Cerebellar cortex (tissue), 1 donor: ENCODE data around the gene EFCAB10.
"Not testable (repeated sequence)": the region's sequence is repeated elsewhere in the genome, so short reads cannot be mapped to it uniquely, and the experiment has no call there.

Experiments used
- DNase-seq: peaks from one replicate; pipeline ENCODE4 v3.0.0-alpha.2; 2015; ENCODE audit warnings: low spot score

EFCAB10 gene

DNA sequence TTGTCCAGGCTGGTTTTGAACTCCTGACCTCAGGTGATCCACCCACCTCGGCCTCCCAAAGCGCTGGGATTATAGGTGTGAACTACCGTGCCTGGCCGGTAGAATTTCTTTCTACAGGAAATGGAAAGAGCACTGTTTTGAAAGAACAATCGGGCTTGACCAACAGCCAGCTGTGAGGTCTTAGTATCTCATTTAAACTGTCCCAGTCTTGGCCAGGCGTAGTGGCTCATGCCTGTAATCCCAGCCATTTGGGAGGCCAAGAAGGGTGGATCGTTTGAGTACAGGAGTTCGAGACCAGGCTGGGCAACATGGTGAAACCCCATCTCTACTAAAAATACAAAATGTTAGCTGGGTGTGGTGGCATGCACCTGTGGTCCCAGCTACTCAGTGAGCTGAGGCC, 17.8 kb upstream of the EFCAB10 start:
- not testable (repeated sequence) for DNase-seq

DNA sequence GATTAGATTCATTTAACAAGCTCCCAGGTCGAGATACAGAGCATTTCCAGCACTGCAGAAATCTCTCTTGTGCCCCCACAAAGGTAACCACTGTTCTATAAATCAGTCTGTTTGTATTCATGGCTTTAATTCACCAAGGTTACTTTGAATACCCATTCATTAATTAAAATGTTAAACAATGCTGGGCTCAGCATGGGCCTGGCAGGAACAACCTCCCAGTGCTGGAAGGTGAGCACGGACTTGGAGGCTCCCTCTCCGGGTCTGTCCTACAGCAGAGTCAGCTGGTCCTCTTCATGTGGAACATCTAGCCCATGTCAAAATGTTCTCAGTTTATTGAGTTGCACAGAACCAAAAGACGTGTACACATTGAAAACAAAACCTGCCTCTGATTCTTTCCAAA, 15.6 kb upstream of the EFCAB10 start:
- peak; percentile 8 for DNase-seq

DNA sequence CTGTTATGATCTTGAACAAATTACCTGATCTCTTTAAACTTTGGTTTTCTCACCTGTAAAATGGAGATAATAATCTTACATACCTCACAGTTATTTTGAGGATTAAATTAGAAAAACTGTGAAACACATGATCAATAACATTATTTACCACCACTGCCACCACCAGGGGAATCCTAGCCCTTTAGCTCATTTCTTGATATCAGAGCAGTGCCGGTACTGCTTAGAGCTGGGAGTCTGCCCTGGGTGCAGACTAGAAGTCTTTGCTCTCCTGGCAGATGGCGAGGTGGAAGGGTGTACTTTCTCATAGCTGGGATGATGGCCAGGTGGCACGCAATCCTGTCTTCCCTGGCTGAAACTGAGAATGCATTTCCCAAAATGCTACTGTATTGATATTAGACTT, 12.7 kb upstream of the EFCAB10 start:
- peak; percentile 96 for DNase-seq

DNA sequence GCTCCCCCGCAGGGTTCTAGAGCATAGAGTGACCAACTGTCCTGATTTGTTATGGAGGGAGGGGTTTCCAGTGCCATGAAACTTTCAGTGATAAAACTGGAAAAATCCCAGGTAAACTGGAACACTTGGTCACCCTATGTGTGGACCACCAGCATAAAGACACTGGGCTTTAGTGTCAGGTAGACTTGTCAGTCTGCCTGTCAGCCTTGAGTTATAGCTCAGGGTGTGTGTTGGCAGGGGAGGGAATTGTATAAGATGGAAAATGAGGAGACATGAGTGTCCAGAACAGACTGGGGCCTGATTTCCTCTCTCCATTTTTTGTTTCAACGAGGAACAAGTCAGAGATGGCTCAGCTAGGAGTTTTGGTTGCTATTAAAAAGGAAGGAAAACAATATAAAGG, 10.2 kb upstream of the EFCAB10 start:
- no peak for DNase-seq

DNA sequence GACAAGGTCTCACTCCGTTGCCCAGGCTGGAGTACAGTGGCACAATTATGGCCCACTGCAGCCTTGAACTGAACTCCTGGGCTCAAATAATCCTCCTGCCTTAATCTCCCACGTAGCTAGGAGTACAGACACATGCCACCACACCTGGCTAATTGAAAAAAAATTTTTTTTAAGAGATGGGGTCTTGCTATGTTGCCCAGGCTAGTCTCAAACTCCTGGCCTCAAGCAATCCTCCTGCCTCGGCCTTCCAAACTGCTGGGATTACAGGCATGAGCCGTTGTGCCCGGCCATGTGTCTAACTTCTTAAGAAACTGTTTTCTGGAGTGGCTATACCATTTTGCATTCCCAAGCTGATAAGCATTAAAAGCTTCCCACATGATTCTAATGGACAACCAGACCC, 9.5 kb upstream of the EFCAB10 start:
- no peak for DNase-seq

DNA sequence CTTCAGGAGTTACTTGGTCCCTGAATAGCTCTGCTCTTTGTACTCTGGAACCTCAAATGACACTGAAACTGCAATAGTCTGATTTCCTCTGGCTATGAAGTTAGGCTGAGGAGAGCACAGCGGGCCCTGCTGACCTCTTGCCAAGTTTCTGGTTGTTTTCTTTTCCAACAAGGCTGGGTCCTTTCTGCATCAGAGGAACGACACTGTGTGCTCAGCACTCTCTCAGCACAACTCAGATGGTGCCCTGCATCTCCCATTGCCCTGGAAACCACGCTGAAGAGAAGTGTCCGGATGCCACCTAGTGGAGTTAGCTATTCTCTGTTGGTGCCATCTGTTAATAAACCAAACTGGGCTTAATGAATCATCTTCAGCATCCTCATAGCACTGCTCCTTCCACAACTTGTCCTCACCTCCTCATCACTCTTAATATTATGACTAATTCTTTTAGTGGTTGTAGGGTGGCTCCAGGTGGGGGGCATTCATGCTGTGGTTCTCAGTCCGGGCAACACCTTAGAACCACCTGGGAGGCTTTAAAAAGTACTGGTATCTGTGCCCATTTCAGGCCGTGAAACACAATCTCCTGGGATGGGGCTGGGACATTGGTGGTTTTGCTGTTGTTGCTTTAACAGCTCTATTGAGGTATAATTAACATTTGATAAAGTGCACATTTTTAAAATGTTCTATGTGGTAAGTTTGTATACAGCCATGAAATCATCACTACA, 8.2 kb upstream of the EFCAB10 start:
- peak; percentile 96 for DNase-seq

DNA sequence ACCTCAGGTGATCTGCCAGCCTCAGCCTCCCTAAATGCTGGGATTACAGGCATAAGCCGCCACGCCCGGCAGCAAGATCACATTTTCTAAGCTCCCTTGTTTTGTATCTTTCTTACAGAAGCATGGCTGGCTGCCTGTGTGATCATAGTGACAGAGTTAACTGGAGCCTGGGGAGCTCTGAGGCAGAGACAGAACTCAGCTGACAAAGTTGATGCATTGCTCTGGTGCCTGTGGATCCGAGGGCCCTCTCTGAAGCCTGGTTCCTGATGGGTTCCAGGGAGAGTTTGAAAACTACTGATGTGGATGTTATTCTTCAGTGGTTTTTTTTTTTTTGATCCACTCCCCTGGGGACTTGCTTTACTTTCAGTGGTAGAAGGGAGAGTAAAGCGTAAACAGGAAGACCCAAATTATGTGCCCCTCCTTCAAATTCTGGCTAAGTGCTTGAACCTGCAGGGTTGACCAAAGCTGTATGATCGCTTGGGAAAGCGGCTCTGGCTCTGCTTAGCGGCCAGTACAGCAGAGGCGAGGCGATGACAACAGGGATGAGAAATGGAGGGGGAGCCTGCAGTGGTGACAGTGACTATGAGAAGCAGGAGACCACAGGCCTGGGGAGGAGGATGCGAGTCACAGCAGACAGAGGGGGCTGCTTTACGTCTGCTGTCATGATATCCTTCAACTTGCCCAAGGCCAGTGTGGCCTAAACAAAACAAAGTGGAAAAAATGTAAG, 6.8 kb upstream of the EFCAB10 start:
- DNase-seq = no peak

DNA sequence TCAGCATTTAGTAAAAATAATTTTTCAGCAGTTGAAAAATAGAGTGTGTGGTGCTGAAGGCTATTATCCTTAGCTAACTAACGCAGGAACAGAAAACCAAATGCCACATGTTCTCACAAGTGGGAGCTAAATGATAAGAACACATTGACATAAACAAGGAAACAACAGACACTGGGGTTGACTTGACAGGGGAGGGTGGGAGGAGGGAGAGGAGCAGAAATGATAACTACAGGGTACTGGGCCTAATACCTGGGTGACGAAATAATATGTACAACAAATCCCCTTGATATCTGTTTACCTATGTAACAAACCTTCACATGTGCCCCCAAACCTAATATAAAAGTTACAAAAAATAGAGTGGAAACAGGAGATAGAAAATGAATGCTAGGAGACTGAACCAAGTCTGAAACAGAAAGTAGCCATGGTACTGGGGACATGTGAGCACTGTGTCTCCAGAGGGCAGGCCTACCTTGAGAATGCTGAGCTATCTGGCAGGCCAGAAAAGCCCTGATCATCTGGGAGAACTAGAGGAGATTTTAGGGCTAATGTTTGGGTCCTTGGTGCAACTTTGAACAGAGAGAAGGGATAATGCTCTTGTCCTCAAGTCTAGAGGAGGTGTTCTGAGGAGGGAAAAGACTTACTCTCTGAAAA, 4.7 kb upstream of the EFCAB10 start:
- no peak for DNase-seq

DNA sequence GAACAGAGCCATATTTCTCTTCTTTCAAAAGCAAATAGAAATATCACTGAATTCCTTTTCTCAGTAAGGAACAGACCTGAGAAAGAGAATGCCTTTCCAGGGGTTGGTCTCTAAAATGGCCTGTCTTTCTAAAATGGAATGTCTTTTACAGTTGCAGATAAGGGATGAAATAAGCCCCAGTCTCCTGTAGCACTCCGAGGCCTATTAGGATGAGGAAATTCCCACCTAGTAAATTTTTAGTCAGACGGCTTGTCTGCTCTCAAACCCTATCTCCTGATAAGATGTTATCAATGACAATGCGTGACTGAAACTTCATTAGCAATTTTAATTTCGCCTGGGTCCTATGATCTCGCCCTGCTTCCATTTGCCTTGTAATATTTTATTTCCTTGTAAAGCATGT, 2.9 kb upstream of the EFCAB10 start:
- DNase-seq = no peak

DNA sequence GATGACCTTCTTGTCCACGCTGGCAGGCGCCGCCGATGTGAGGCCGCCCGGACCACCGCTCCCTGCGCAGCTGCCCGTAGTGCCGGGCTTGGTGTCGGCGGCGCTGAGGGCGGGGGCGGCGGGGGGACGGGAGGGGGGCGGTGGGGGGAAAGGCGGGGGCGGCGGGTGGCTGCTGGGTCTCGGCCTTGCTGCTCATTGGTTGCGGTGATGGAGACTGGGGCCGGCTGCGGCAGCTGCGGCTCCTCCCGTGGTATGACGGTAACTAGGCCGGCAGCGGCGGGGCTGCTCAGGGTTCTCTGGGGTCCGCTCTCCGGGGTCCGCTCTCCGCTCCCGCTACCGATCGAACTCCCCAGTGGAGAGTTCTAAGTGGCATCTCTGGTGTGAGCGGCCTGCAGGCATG, 1.8 kb upstream of the EFCAB10 start:
- DNase-seq = no peak

DNA sequence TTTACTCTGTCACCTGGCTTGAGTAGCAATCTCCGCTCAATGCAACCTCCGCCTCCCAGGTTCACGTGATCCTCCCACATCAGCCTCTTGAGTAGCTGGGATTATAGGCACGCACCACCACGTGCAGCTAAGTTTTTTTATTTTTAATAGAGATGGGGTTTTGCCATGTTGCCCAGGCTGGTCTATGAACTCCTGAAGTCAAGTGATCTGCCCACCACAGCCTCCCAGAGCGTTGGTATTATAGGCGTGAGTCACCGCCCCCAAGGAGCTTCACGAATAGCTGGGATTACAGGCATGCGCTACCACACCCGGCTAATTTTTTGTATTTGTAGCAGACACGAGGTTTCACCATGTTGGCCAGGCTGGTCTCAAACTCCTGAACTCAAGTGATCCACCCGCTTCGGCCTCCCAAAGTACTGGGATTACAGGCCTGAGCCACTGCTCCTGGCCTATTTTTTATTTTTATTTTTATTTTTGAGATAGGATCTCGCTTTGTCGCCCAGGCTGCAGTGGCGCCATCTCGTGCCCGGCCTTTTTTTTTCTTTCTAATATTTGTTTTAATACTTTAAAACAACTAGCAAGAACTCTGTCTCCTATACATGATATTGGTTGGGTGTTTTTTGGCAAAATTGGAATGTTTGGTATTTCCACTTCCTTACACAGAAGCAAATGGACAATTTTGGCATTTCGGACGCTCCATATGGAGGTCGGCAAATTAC, 1.1 kb downstream of the EFCAB10 start:
- DNase-seq = no peak

DNA sequence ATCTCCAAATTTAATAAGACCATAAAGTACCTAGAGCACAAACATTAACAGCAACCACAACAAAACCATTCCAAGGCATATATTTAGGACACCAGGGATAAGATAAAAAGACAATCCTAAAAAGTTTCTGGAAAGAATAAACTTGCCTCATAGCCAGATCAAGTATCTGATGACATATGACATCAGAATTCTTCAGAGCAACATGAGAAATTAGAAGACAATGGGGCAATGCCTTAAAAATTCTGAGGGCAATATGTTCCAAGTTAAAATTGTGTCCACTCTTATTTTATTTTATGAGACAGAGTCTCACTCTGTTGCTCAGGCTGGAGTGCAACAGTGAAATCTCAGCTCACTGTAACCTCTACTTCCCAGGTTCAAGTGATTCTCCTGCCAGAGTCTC, 2.8 kb downstream of the EFCAB10 start:
- DNase-seq = no peak

DNA sequence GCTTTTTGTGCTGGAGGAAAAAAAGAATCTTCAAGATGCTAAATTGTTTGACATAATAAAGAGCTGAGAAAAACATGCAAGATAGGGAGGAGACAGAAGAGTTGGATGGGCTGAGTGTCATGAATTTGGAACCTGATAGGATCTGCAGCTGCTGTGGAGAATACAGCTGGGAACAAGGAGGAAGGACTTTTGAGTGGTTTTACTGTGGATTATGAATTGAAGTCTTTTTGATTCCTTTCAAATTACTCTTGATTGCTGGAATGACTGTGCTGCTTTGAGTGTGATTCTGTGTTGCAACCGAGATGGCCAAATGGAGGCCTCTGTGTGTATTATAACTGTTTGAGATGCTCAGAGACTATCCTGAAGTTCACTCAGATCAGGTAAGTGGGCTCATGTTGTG, 4.0 kb downstream of the EFCAB10 start:
- DNase-seq = no peak

DNA sequence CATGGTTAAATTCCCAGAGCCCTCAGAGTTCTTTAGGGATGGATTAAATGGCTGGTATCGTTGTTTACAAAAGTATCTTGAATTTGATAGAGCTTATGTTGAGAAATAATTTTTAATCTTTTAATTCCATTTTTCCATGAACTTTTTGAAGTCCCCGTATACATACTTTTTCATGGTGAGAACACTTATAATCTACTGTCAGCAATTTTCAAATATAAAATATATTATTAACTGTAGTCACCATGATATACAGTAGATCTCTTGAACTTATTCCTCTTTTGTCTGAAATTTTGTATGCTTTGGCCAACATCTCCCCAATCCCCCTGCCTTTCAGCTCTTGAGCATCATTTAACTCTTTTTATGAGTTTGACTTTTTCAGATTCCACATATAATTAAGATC, 9.4 kb downstream of the EFCAB10 start:
- no peak for DNase-seq

DNA sequence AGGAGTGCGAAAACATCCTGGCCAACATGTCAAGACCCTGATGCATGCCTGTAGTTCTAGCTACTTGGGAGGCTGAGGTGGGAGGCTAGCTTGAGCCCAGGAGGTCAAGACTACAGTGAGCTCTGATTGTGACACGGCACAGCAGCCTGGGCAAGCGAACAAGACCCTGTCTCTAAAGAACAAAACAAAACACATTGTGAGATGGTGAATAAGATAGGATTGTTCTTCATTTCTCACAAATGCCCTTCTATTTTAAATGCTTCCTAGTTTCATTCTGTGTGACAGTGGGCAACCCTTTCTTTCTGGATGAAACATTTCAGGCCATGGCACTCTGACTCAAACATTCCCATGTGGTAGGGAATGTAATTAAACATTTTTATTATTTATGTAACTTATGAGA, 13.5 kb downstream of the EFCAB10 start:
- no peak for DNase-seq

DNA sequence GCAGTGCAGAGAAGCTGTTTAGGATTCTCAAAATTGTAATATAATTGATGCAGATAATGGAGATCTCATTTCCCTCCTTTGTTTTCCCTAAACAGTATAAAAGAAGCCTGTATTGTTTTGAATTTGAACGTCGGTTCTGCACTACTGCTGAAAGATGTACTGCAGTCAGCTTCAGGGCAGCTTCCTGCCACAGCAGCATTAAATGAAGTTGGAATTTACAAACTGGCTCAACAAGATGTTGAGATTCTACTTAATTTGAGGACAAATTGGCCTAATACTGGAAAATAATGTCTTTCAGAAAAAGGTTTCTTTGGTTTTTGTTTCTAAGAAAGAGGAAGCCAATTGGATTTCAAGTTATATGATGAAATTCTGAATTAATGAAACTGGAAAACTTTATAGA, 14.3 kb downstream of the EFCAB10 start:
- DNase-seq = no peak

DNA sequence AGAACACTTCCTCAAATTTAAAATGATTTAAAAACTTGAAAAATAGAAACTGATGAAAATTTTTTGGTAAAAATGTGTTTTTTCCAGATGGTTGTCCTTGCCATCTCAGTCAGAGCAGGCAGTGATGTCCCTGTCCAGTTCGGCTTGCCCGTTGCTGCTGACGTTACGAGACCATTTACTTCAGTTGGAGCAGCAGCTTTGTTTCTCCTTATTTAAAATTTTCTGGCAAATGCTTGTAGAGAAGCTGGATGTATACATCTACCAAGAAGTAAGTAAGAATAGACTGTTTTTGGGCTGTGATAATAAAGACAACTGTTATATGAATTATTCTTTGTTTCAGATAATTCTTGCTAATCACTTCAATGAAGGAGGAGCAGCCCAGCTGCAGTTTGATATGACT, 16.1 kb downstream of the EFCAB10 start:
- no peak for DNase-seq

DNA sequence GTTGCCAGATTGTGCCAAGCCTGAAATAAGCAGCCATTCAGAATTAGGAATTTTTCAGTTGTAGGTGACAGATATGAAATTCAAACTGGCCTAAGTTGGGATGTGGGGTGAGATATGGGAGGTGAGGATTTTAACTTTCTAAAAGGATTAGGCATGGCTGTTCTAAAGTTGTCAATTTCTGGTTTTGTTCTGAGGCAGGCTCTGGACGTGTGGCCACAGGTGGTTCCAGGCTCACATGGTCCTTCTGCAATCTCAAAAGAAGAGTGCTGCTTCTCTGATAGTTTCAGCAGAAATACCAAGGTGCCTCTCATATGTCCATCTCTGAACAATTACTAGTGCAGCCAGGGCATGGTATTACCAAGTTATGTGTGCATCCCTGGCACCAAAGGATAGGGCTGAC, 21.4 kb downstream of the EFCAB10 start:
- no peak for DNase-seq

DNA sequence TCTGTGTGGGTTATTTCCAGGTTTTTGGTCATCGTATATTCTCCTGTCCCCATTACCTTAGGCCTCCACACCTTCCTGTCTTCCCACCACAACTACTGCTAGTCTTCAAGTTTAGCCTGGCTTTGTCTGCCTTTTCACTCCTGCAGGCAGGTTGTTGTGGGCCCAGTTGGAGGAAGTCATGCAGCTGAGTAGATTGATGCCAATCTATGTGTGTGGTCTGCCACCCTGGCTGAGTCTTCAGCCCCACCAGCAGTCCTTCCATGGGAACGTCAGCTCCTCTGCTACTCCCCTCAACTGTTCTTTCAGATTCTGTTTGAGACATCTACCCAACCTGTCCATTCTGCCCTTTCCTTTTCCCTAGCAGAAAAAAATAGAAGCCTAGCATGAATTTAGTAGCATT, 43.0 kb downstream of the EFCAB10 start:
- DNase-seq = no peak

DNA sequence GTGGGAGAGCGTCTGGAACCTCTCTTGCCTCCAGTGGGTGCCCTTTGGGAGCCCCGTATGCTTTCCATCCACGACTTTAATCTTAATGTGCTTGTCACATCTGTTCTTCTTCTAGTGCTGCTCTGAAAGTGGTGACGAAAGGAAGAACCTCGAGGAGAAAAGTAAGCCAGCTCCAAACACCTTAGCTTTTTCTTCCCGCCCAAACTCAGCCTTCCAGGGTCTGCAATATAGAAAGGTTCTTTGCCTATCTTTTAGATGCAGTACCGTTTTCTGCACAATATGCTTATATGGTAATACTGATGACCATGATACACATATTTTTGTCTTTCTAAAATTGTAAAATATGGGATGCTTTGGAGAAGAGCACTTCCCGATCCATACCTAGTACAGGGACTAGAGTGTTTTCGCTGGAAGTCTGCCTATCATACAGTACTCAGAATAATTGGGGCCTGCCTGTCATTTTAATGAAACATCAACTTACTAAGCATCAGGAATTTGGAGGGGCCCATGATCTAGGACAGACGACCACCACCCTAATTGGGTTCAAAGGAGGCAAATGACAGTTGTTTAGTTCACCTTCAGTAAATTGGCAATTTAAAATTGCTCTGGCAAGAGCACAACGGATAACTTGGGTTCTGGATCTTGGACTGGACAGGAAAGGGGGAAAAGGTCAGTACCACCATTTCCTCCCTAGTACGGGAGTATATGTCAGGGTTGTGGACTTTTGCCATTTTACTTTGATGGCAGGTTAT, 48.4 kb downstream of the EFCAB10 start:
- no peak for DNase-seq

DNA sequence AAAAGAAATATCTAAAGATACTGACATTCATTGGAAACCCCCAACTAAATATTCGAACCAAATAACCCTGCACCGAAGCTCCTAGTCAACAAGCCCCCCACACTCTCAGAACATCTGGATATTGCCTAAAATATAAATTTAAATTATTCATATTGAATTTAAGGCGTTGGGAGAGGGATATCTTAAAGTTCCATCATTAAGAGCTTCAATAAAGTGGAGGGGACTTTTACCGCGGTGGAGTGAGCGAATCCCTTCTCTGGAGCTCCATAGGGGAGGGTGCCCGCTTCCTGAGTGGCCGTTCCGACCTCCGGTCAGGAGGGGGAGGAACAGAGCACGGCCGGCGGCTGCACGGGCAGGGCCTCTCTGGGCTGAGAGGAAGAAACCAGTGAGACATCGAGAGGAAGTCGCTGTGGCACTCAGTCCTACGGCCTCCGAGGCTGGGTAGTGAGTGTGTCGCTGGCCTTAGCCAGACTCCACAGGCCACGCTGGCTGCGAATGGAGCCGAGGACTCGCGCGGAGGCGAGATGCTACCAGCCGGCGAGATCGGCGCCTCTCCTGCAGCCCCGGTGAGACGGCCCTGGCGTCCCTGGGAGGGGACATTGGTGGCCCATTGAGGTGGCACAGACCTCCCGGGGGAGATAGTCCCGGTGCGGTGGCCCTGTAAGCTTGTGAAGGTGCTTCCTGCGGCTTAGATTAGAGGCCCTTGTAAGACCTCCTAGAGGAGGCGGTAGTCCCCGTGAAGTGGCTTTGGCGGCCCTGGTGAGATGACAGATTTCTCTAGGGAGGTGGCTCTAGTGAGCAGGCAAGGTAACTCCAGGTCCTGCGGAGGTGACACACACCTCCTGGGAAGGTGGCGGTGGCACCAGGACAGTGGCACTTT, 49.3 kb downstream of the EFCAB10 start, which contains the start of gene RINT1:
Gene RINT1 (plus strand): TSS at position 410 of the 880 bp plus-strand sequence. CDS start 115 bp downstream, at position 525.
- DNase-seq = peak; percentile 93
